Measurements from ENCODE around the gene ADGRF1.
A peak's percentile ranks its signal among the peaks of the same experiment; 100 is the strongest.

The ADGRF1 gene

GRCh38 chr6:47079638-47080037, 37.5 kb upstream of the ADGRF1 start:
- DNase-seq (ENCODE audit: insufficient read length, low spot score), result no peak
- no peak for FAIRE-seq
- TF ChIP-seq, protein P1, sequence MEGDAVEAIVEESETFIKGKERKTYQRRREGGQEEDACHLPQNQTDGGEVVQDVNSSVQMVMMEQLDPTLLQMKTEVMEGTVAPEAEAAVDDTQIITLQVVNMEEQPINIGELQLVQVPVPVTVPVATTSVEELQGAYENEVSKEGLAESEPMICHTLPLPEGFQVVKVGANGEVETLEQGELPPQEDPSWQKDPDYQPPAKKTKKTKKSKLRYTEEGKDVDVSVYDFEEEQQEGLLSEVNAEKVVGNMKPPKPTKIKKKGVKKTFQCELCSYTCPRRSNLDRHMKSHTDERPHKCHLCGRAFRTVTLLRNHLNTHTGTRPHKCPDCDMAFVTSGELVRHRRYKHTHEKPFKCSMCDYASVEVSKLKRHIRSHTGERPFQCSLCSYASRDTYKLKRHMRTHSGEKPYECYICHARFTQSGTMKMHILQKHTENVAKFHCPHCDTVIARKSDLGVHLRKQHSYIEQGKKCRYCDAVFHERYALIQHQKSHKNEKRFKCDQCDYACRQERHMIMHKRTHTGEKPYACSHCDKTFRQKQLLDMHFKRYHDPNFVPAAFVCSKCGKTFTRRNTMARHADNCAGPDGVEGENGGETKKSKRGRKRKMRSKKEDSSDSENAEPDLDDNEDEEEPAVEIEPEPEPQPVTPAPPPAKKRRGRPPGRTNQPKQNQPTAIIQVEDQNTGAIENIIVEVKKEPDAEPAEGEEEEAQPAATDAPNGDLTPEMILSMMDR (IDR thresholded peaks at IDR 0.05; ENCODE audit: insufficient read depth, missing control alignments), result no peak

GRCh38 chr6:47078991-47079390, 36.9 kb upstream of the ADGRF1 start:
- TF ChIP-seq, protein P1 (IDR thresholded peaks at IDR 0.05; ENCODE audit: insufficient read depth, missing control alignments), result no peak
- FAIRE-seq (no peak), DNase-seq (ENCODE audit: insufficient read length, low spot score) (no peak)

GRCh38 chr6:47076422-47077344, 34.6 kb upstream of the ADGRF1 start:
- TF ChIP-seq, protein P1 (IDR thresholded peaks at IDR 0.05; ENCODE audit: insufficient read depth, missing control alignments), result no peak
- FAIRE-seq, result no peak
- DNase-seq (ENCODE audit: insufficient read length, low spot score), result no peak

DNA sequence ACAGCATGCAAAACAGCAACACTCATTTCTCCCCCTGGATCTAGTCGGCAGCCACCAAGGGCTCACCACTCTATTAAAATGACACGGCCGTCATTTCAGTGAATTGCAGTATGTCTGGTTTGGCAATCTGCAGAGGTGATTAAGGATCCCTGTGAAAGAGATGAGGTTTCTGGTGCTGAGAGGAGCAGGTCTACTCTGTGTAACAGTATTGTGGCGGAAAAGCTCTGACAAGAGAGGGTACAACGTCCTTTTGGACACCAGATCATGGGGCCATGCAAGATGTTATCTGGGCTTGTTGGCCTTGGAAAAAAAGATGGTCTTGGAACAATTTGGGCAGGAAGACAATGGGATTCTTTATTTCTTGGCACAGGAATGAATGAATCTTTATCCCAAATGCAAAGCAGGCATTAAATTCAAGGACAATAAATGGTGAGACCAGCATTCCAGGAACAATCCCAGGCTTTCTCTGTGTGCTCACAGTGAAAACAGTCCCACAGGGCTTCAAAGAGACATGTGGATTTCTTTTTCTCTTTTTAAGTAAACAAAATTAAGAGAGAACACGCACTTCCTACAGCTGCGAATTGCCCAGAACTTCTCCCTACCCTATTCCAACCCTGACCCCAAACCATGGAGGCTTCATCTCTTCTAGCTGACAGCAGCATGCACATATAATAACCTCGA, 33.7 kb upstream of the ADGRF1 start:
- DNase-seq (ENCODE audit: insufficient read length, low spot score) (no peak), FAIRE-seq (no peak)
- TF ChIP-seq, protein P1 (IDR thresholded peaks at IDR 0.05; ENCODE audit: insufficient read depth, missing control alignments), result no peak

DNA sequence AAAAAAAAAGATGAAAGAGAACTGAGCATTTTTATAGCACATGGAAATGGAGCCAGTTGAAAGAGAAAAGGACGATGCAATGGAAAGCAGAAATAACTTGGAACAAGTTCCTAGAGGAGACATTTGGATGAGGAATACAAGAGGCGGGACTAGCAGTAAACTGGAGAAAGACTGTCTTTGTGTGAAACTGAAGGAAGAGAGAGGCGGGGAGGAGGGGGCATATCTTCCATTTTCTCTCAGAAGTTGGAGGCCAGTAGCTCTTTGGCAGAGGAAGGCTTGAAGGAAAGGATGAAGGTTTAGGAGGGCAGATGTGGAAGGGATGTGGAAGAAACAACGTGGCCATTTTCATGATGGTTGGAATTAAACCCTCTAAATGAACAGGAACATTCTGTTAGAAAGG, 33.0 kb upstream of the ADGRF1 start:
- FAIRE-seq, result no peak
- TF ChIP-seq, protein P1 (IDR thresholded peaks at IDR 0.05; ENCODE audit: insufficient read depth, missing control alignments), result no peak

GRCh38 chr6:47073125-47074110, 31.3 kb upstream of the ADGRF1 start:
- FAIRE-seq (no peak), DNase-seq (ENCODE audit: insufficient read length, low spot score) (no peak)
- TF ChIP-seq, protein P1 (IDR thresholded peaks at IDR 0.05; ENCODE audit: insufficient read depth, missing control alignments), result peak; percentile 9

More for the DNA sequence above, 33.0 kb upstream of the ADGRF1 start:
- DNase-seq (ENCODE audit: insufficient read length, low spot score), result no peak
